Kidney (tissue), 14 donors: ENCODE measurements around the gene LCE4A. TPM values are rescaled to one million over a fixed set of nuclear protein-coding genes. Genes with fewer than 3 reads are reported as not detected.

Experiments
- DNase-seq, 5 donors: peaks; one replicate each; pipeline ENCODE4 v3.0.0-alpha.2; 2013 to 2020
- FAIRE-seq: peaks from 2 replicates; lab custom pipeline; 2012; peaks lifted over from hg19 to GRCh38; lab: Jason Lieb, UNC
- H3K27ac ChIP-seq, 2 donors: one replicate each; pipeline ENCODE4 v1.7.0; 2013; ENCODE audit warnings: low read depth in 2 of 2, low read length in 2 of 2, inconsistent platforms in 1 of 2
- H3K27me3 ChIP-seq: one replicate; pipeline ENCODE4 v1.7.1; 2013; ENCODE audit warnings: low read length, inconsistent platforms; ENCODE audit not compliant: control insufficient read depth, insufficient read depth
- H3K36me3 ChIP-seq, 3 donors: one replicate each; pipeline versions ENCODE4 v1.7.0 to v1.7.1; 2013; ENCODE audit warnings: low read length in 3 of 3, control low read depth in 1 of 3, inconsistent platforms in 1 of 3; ENCODE audit not compliant: insufficient read depth in 3 of 3, control insufficient read depth in 2 of 3
- H3K4me1 ChIP-seq, 3 donors: one replicate each; pipeline versions ENCODE4 v1.7.0 to v1.7.1; 2013; ENCODE audit warnings: low read length in 3 of 3, inconsistent platforms in 1 of 3, low read depth in 1 of 3; ENCODE audit not compliant: control insufficient read depth in 2 of 3, insufficient read depth in 2 of 3
- H3K4me3 ChIP-seq, 3 donors: one replicate each; pipeline versions ENCODE4 v1.7.0 to v1.8.1; 2013; ENCODE audit warnings: low read length in 3 of 3, control low read depth in 1 of 3, inconsistent platforms in 1 of 3
- H3K9ac ChIP-seq, 3 donors: one replicate each; pipeline versions ENCODE4 v1.7.0 to v1.7.1; 2013; ENCODE audit warnings: low read length in 3 of 3, control low read depth in 1 of 3, inconsistent platforms in 1 of 3
- H3K9me3 ChIP-seq, 3 donors: one replicate each; pipeline versions ENCODE4 v1.7.0 to v1.7.1; 2013; ENCODE audit warnings: low read length in 3 of 3, control low read depth in 1 of 3, inconsistent platforms in 1 of 3; ENCODE audit not compliant: control insufficient read depth in 2 of 3, insufficient read depth in 1 of 3
- intact Hi-C: fragments of 100-400 bp; cut with DNase I; formaldehyde crosslinking; loops from one replicate; pipeline ENCODE4 v1.11.1; 2022
- polyA plus RNA-seq: library from polyadenylated mRNA; stranded (reverse); fragments of 350-450 nt; fragmentation: Illumina TruSeq; extraction: RNeasy Lipid Tissue Mini Kit (QIAGEN cat#74804); gene quantifications from one replicate; pipeline ENCODE4 v1.2.3, GENCODE V29; 2014; ENCODE audit warnings: low read depth, low replicate concordance; ENCODE audit not compliant: insufficient read depth
- total RNA-seq: library from RNA; stranded (reverse); fragmentation: NEBNext Ultra II Directional; extraction: Animal tissue kit (Norgen Biotek cat#: 25700); gene quantifications from one replicate; pipeline ENCODE4 v1.2.1, GENCODE V29; 2021
- TF ChIP-seq, protein P1 (sequence below): IDR thresholded peaks from 3 replicates; pipeline ENCODE4 v1.5.1; 2012; ENCODE audit warnings: mild to moderate bottlenecking, moderate library complexity, borderline replicate concordance; ENCODE audit not compliant: insufficient read depth; ENCODE audit errors: extremely low read depth
- donor health status: control.
- donor health status: control.
- donor health status: control.
- donor health status: control.
- donor health status: control.
- donor health status: DM: yes; HTN: yes; CAD: no.
- donor health status: Normal renal cell carcinoma (clear cell type).

LCE4A gene
- total and polyA plus RNA-seq, 2 donors from 2014 or later, result not detected

DNA sequence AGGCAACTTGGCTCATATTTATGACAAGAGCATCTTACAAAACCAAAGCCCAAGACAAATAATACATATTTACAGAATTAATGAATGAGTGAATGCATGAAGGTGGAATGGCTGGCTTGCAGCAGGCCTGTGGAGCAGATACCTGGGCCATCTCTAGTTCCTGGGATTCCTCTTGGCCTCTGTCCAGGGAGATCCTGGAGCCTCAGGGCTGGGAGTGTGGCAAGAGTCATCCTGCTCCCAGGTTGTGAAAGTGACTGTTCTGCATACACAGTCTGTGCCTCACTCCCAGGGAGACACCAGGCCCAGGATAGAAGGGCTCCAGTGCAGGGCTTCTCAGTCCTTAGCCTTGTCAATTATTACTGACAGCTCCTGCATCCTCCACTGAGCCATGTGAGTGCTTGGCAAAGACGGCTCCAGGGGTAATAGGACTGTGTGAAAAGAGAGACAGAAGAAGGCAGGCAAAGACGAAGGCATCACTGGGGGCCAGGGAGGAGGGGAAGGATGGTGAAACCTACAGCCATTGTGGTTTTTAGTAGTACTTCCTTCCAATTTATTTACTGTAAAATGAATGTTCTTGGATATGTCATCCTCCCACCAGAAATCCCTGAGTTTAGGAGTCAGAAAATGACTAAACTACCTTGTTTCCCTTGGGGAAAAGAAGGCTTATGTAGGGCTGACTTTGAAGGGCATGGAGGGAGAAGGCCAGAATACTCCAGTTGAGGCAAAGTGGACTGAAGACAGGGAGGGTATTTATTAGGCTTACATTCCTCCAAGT, 35.6 kb downstream of the LCE4A start:
- Histone ChIP-seq H3K27ac (no peak overlapping the region), H3K4me1 (no peaks in the 10 kb centered on the region), H3K4me3 (no peak overlapping the region), H3K9ac (no peak overlapping the region), H3K9me3 (no peaks in the 10 kb centered on the region), H3K27me3 (no peaks in the 10 kb centered on the region), H3K36me3 (no peaks in the 10 kb centered on the region)
- DNase-seq (no peak), FAIRE-seq (no peak)
- TF ChIP-seq, protein P1, sequence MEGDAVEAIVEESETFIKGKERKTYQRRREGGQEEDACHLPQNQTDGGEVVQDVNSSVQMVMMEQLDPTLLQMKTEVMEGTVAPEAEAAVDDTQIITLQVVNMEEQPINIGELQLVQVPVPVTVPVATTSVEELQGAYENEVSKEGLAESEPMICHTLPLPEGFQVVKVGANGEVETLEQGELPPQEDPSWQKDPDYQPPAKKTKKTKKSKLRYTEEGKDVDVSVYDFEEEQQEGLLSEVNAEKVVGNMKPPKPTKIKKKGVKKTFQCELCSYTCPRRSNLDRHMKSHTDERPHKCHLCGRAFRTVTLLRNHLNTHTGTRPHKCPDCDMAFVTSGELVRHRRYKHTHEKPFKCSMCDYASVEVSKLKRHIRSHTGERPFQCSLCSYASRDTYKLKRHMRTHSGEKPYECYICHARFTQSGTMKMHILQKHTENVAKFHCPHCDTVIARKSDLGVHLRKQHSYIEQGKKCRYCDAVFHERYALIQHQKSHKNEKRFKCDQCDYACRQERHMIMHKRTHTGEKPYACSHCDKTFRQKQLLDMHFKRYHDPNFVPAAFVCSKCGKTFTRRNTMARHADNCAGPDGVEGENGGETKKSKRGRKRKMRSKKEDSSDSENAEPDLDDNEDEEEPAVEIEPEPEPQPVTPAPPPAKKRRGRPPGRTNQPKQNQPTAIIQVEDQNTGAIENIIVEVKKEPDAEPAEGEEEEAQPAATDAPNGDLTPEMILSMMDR, result no peak
- intact Hi-C loops, result no loop called here

DNA sequence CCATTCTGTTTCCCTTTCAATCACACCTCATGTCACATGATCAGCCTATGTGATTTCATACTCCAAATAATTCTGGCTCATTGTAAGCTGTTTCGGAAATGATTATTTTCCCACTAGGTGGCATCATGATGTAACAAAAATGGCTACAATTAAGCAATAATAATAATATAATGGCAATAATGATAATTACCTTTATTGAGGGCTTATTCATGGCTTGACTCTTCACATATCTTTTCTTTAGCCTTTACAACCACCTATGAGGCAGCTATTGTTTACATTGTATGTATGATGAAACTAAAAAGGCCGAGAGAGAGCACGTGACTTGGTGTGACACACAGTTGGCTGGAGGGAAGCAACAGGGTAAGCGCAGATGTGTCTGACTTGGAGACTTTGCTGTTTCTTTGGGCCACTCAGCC, 37.3 kb downstream of the LCE4A start:
- H3K9me3 ChIP-seq, result no peaks in the 10 kb centered on the region
- no peak for FAIRE-seq
- DNase-seq, result no peak
- TF ChIP-seq, protein P1, result no peak
- H3K4me3 ChIP-seq, result no peak overlapping the region
- H3K27me3 ChIP-seq, result no peaks in the 10 kb centered on the region
- intact Hi-C loops, result no loop called here
- no peak overlapping the region for H3K9ac ChIP-seq
- no peaks in the 10 kb centered on the region for H3K36me3 ChIP-seq
- no peaks in the 10 kb centered on the region for H3K4me1 ChIP-seq
- H3K27ac ChIP-seq, result no peak overlapping the region

DNA sequence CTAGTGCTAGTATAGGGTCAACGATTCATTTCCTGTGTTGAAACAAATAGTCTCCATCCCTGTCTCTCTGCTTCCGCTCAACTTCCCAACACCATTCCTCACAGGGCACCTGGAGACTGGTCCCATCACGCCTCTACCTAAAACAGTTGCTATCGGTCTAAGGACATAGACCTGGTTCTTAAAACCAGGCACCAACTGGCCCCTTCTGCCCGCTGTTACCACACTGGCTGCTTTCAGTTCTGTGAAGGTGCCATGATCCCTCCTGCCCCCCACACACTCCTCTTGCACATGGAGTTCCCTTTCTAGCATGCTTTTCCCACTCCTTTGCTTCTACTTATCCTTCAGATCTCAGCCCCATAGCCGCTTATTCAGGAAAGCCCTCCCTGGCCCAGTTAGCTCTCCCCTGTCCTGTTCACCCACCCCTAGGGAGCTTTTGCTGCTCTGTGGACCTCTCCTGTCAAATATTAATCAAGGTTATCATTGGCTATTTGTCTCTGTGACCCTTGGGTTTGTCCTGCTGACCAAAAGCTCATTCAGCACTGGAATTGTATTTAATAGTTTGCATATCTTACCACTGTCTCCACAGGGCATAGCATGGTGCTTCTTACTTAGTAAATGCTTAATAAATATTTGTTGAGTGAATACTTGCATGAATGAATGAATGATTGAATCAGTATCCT, 37.9 kb downstream of the LCE4A start:
- intact Hi-C loops, result no loop called here
- Histone ChIP-seq H3K27ac (no peak overlapping the region), H3K9me3 (no peaks in the 10 kb centered on the region), H3K9ac (no peak overlapping the region), H3K27me3 (no peaks in the 10 kb centered on the region), H3K36me3 (no peaks in the 10 kb centered on the region), H3K4me1 (no peaks in the 10 kb centered on the region), H3K4me3 (no peak overlapping the region)
- TF ChIP-seq, protein P1, result no peak
- DNase-seq (no peak), FAIRE-seq (no peak)
